Caki2 (cell line): Measurements from ENCODE around the gene ATP11A. TPM values are rescaled to one million over a fixed set of nuclear protein-coding genes. Genes with fewer than 3 reads are reported as not detected.

Source experiments
- DNase-seq: peaks from one replicate; pipeline ENCODE4 v3.0.0-alpha.2; 2015; ENCODE audit warnings: low read depth
- in situ Hi-C: cut with HindIII; loops from 2 replicates; pipeline ENCODE4 v1.10.0; 2016; ENCODE audit warnings: low sequenced_read_pairs, low pct_unique_long_range_greater_than_20kb, mixed read lengths
- total RNA-seq: library from RNA; depleted of rRNA; stranded (reverse); fragments of >200 nt; shearing (Covaris generic); gene quantifications from 2 replicates; pipeline ENCODE4 v1.2.3, GENCODE V29; 2014; ENCODE audit warnings: low replicate concordance

ATP11A gene
- total RNA-seq, 1 experiment from 2014 or later: 3.5 TPM

DNA sequence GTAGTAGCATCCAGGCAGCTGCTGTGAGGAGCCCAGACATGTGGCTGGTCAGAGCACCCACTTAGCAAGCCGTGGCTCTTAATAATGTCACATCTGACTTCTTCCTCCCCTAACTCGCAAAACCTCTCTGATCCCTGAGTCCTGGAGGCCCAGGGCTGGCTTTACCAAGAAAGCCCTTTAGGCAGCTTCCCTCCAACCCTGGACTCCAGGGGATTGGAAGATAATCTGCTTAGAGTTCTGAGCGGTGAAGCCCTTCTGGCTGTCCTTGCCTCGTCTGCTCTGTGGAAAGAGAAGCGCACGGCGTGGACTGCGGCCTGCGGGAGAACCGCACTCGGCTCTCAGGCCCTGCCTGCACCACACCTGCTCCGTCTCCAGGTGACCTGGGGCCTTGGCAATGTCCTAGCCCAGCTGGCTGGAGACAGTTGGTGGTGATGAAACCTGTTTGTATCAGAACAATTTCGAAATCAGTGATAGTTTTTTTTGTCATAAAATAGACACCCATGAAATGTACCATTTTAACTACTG lies 214.7 kb downstream of the ATP11A start:
- in situ Hi-C loops: no loop called here
- no peak for DNase-seq

DNA sequence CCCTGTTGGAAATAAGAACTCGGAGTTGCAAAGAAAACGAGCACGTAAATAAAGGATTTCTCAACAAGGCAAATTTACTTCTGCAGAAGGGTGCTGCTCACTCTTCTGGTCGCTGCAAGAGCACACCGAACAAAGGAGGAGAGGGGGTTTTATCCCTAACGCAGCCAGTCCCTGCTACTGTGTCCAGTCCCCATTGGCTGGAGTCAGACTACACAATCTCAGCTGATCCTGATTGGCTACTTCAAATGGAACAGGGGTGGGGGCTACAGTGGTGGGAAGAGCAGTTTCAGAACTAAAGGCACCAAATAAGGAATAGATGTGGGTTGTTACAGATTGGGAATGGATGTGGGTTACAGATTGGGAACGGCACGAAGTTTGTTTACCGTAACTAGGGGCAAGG lies 215.2 kb downstream of the ATP11A start:
- DNase-seq: no peak
- in situ Hi-C loops: no loop called here

DNA sequence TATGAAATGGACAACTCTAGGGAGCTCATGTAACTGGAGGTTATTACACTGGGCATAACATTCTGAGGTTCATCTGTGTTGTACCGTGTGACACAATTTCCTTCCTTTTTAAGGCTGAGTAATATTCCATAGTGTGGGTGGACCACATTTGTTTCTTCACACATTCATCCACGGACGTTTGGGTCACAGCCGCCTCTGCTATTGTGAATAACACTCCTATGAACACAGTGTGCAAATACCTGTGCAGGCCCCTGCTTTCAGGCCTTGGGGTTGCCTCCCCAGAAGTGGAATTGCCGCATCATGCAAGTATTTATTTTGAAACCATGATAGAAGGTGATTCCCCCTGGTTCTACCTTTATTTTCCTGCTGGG lies 215.8 kb downstream of the ATP11A start:
- in situ Hi-C loops: no loop called here

DNA sequence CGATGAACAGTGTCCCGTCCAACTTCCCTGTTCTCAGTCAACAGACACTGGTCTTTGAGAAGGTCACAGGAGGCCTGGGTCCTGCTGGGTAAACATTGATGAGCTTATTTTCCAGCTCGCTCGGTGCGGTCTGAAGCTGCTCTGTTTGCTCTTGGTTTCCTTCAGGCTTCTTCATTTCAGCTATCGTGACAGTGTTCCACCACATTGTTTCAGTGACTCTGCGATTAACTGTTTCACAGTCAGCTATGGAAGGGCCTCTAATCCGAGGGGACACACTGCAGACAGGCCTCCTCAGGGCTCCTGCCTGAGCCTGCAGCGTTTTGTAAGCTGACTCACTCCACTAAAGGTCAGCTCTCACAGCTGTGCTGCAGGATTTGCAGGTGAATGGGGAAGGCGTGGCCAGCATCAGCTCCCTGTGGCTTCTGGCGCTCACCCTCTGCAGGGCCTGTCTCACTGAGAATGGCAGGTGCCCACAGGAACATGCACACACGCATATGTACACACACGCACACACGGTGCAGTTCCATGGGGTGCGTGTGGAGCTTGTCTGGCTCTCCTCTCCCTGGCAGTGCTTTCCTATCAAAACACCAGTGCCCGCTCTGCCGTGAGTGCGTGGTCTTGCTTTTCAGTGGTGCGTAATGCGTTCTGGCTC lies 216.3 kb downstream of the ATP11A start:
- in situ Hi-C loops: no loop called here
- DNase-seq: no peak

More for the DNA sequence above, 215.8 kb downstream of the ATP11A start:
- DNase-seq: no peak

DNA sequence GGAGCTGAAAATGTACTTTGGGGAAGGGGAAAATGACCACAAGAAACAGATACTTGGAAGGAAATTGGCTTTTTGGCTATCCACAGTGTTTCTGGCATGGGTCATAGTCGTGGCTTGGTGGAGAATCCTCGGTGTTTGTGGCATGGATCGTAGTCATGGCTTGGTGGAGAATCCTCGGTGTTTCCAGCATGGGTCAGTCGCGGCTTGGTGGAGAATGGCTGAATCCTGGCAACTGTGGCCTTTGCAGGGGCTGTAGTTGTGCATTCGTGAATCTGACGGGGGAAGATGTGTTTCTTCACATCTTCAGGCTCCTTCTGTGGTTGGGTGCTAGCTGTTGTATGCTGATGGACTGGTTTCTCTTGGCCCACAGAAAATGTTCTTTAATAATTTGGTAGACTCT lies 217.4 kb downstream of the ATP11A start:
- in situ Hi-C loops: no loop called here
- DNase-seq: no peak

DNA sequence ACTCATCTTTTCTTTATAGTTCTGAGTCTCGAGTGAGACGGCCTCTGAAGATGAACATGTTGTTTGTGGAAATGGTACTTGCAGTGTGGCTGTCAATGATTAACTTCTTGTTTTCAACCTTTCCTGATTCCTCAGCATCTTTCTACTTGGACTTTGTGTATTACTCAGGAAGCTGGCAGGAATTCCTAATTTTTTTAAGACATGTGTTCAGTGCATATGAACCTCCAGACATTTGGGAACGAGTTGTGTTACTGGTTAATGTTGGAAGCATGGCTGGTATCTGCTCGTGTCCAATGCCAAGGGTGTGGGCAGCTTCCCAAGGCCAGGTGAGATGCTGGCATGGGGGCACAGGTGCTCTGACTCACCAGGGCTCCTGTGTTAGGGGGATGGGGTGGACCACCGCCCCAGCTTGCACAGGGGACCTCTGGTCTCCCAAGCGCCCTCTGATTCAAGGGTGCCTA lies 218.1 kb downstream of the ATP11A start:
- no peak for DNase-seq
- in situ Hi-C loops: no loop called here

DNA sequence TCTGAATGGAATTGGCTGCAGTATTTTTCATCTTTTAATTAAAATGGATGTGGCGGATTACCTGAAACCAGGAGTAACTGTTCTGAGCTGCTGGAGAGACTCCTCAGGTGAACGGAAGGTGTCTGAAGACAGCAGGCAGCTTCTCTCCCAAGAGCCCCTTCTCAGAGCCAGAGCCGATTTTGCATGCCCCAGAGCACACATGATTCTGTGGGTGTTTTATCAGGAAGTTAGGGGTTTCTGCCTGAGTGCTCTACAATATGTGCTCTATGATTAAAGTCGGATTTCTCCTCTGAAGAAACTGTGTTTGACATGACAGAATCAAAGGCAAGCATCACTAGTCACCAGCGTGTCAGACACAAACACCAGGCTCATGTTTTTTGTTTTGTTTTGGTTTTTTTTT lies 218.5 kb downstream of the ATP11A start:
- in situ Hi-C loops: no loop called here
- DNase-seq: no peak

DNA sequence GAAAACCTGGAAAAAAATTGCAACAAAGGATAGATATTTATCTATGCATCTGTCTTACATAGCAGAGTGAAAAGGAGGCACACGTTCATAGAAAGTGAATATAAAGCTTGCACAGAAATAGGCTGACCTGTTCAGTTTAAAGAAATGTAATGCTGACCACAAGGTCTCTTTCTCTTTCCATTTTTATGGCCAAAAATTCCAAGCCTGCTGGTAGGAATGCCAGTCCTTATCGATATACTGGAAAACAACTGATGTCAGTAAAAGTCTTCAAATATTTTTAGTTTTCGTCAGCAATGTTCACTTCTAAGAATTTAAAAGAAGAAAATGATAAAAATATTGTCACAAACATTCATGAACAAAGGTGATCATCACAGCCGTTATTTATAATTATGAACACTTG lies 220.2 kb downstream of the ATP11A start:
- in situ Hi-C loops: no loop called here
- no peak for DNase-seq

DNA sequence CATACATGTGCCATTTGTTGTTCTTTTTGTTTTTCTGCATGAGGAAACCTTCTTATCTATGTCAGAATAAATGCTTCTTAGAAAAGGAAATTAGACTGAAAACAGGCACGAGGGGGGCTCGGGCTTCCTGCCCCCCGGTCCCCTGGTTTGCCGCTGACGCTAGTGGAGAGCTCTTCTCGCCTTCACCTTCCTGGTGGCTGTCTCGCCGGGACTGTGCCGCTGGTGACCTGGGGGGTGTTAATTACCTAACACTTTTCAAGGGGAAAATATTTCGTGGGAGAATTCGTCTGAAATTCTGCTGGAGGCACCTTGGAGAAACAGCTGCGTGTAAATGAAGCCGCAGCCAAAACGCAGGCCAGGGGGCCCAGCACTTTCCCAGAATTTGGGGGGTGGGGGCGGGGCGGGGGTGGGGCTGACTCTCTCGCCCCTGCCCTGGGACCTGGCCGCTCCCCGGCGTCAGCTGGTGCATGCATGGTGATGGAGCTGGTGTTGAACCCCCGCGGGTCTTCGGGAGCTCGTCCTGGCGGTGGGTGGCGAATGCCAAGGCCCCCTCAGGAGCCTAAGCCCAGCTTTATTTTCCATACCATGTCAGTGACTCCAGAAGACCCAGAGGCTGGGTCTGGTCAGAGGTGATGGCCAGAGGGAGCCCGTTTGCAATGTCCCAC lies 220.9 kb downstream of the ATP11A start:
- DNase-seq: no peak
- in situ Hi-C loops: no loop called here

DNA sequence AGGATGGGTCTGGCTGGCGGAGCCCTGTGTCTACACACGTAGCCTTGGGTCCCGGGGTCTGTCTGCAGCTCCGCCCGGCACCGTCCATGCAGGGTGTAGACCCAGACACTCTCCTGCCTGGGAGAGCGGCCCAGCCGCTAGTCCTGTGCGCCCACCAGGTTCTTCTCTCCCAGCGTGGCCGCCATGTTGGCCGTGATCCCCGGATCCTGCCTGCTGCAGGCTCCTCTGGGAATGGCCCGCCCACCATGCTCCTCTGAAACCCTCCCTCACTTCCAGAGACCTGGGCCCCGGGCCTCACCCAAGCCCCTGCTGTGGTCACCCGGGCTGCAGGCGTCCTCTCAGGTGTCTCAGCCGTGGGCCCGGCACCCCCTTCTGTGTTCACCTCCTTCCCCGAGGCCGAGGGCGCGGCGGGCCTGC lies 221.5 kb downstream of the ATP11A start:
- in situ Hi-C loops: no loop called here
- DNase-seq: no peak

DNA sequence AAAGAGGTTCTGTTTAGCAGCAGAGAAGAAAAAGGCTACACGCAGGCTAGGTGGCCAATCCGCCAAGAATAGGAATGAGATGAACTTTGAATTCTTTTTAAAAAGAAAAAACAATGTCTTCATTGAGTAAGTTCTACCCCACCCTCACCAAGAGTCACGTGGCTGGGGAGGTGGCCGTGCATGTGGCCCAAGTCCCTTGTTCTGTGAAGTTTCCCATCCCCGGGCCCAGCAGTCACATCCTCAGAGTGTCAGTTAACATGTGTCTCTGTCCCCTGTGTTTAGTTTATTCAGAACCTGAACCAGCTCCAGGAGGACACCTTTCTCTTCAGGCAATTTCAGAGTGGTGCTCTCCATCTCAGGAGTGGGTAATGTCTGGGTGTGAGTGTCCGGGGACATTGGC lies 222.0 kb downstream of the ATP11A start:
- DNase-seq: no peak
- in situ Hi-C loops: no loop called here

DNA sequence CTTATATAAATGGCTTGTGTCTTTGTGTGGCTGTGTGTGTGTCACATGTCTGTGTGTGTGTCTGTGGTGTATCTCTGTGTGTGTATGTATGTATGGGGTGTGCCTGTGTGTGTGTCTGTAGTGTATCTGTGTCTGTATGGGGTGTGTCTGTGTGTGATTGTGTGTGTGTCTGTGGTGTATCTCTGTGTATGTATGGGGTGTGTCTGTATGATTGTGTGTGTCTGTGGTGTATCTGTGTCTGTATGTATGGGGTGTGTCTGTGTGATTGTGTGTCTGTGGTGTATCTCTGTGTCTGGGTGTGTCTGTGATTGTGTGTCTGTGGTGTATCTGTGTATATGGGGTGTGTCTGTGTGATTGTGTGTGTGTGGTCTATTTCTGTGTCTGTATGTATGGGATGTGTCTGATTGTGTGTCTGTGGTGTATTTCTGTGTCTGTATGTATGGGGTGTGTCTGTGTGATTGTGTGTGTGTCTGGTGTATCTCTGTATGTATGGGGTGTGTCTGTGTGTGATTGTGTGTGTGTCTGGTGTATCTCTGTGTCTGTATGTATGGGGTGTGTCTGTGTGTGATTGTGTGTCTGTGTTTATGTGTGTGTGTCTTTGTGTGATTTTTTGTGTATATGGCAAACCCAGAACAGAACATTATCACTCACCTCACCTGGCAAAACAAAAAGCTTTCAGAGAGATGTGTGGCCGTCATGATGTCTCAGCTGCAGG lies 223.0 kb downstream of the ATP11A start:
- DNase-seq: no peak
- in situ Hi-C loops: no loop called here

DNA sequence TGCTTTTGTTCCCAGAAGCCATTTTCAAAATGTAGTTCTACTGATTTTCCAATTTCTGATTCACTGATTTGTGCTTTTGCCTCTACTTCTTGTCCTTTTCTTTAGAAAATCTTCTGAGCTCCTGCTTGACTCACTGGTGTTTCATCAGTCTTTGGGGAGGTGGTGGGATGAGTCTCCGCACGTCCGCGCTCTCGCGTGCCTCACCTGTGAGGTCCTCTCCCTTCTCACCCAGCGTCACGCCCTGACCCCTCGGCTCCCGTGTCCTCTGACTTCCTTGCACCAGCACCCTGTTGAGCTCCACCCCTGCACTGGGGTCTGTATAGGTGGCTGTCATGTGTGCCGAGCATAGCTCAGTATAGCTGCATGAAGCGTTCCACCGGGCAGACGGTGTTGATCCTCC lies 226.5 kb downstream of the ATP11A start:
- in situ Hi-C loops: no loop called here
- no peak for DNase-seq

DNA sequence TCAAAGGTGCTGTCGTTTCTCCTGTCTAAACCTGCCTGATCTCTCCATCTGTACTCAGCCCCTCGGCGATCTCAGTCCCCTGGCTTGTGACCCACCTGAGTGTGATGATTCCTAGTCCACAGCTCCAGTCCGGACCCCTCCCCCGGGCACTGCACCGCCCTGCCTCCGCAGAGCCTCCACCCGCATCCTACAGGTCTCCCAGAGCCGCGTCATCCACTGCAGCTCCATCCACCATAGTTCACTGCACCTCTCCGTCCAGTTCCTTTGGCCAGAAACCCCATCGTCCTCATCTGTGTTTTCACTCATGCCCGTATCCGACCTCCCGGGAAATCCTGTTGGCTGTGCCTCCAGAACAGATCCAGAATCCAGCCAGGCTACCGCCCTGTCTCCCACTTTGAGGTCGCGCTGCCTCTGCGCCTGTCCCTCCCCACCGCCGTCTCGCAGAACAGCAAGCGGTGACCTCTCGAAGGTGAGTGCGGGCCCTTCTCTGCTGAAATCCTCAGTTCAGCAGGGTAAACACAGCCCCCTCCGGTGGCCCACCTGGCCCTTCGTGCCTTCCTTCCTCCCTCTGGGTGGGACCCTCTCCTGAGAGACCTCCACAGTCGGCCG lies 227.3 kb downstream of the ATP11A start:
- no peak for DNase-seq
- in situ Hi-C loops: no loop called here

DNA sequence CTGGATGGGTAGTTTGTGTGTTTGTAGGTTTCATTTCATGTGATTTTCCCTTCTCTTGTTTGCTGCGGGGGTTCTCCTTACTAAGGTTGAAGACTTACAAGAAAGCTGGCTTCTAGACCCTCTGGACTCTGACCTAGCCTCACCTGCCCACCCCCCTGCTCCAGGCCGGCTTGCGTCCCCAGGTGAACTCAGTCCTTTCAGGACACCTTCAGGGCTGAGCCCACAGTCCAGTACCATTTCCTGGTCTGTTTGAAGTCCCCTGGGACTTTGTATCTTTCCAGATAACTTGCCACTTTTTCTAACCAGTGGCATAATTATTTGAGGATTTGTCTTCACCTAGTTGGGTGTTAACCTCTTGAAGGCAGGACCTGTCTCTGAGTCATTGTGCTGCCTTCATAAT lies 227.9 kb downstream of the ATP11A start:
- DNase-seq: no peak
- in situ Hi-C loops: no loop called here

DNA sequence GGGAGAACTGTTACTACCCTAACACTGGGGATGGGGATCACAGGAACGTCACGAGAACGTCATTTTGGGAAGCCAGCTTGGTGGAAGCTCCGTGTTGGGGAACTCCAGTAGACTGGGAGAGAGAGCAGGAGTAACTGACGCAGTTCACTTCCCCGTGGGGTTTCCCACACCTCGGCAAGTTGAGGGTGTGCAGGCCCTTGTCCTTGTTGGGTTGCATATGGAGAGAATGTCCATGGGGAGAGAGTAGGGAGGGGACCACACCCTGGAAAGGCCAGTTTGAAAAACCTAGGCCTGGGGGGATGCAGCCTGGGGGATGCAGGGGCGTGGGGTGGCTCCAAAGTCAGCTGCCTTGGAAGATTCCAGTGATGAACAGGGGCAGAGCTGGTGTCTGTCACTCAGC lies 228.4 kb downstream of the ATP11A start:
- in situ Hi-C loops: no loop called here

DNA sequence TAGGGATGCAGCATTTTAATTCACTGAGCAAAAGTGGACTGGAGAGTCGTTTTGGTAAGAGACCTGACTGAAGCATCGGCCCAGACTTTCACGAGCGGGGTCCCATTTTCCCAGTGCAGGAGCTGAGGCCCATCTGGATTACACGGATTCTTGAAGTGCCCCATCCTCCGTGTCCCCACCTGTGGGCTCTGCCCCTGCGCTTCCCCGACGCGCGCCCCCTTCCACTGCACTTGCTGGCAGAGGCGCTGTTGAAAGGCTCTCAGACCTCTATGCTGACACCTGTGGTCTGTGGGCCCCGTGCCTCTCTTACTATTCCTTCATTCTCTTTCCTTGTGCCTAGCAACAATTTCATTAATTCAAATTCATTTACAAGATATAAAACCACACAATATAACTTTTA lies 228.9 kb downstream of the ATP11A start:
- in situ Hi-C loops: no loop called here
- DNase-seq: no peak

More for the DNA sequence above, 228.4 kb downstream of the ATP11A start:
- no peak for DNase-seq

DNA sequence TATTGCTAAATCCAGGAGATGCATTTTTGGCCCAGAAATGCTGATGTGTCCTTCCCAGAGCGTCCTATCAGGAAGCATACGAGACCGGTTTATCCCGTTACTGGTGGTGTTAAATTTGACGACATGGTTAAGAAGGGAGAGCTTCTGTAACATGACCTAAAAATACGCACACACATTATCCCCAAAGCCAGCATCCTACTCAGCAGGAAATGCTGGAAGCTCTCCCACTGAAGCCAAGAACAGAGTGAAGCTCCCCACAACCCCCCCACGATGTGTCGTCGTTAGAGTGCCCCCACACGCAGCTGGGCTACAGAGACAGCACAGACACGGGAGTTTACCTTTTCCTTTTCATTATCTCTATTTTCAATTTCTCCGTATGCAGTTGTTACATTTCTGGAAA lies 234.1 kb downstream of the ATP11A start:
- in situ Hi-C loops: no loop called here
- no peak for DNase-seq

DNA sequence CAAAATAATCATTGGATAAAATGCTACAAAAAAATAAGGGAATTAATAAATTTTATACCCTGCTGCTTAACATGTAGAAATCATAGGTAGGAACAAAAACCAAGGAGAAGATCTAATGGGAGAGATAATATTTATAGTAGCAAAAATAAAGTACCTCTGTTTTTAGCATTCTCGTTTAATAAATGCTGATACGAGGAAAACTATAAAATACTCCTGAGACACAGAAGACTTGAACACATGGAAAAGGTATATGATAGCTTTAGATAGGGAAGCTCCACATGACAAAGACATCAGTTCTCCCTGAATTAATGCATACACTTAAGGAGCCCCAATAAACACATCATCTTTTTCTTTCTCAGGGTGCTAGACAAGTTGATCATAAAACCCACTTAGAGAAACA lies 234.5 kb downstream of the ATP11A start:
- DNase-seq: no peak
- in situ Hi-C loops: no loop called here
